ENCODE data around the gene NBAS. TPM values are rescaled to one million over a fixed set of nuclear protein-coding genes. Genes with fewer than 3 reads are reported as not detected.

Gene NBAS
- total RNA-seq, 2 experiments from 2014 or later: 28.2 to 31.8 TPM

DNA sequence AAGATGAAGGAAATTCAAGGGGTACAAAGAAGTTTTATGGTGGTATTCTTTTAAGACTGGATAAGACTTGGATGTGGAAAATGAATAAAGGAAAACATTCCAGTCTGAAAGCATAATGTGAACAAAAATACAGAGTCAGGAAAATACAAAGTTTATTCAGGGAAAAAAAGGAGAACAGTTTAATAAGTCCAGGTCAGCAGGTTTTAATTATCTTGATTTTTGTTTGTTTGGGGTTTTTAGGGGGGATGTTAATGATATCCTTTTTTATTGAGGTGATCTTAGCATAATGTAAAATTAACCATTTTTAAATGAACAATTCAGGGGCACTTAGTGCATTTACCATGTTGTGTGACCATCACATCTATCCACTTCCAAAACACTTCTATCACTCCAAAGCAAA, 80.6 kb downstream of the NBAS start:
- ChIA-PET CTCF (no interaction called here), POLR2A (no interaction called here)
- ATAC-seq: no peak
- Mint-ChIP-seq H3K4me3 (no peak overlapping the region), H3K4me1 (ENCODE audit: low read depth) (no peaks in the 10 kb centered on the region), H3K27me3 (ENCODE audit: low read depth) (no peaks in the 10 kb centered on the region), H3K27ac (no peak overlapping the region), H3K36me3 (ENCODE audit: low read depth) (peaks cover 20% of the 10 kb centered on the region), H3K9me3 (ENCODE audit: insufficient read depth) (no peaks in the 10 kb centered on the region)
- no peak for DNase-seq

DNA sequence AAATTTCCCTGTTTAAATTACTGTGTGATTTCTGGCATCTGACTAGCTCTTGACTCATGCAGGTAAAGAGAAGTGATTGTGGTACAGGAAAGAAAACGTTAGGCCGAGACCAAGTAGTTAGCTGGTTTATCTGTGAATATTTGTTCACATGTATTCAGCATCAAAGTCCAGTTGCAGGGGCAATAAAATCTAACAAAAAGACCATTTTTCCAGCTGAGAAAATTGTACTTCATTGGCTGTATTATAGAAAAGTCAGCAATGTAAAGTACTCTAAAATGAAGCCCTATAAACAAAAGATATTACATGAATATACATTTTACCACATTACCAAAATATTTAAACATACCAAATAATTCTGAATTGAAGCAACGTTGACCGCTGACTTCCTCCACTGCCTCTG, 88.3 kb downstream of the NBAS start:
- H3K27ac Mint-ChIP-seq: no peak overlapping the region
- ATAC-seq (no peak), DNase-seq (no peak)
- ChIA-PET CTCF (interaction anchor here (1.0 kb wide), 2 partner anchors 11 to 62 kb away, joined by 3 to 4 read pairs; no protein-coding TSS in a partner anchor), POLR2A (no interaction called here)
- H3K4me1 Mint-ChIP-seq (ENCODE audit: low read depth): peaks cover 9% of the 10 kb centered on the region
- H3K4me3 Mint-ChIP-seq: no peak overlapping the region
- no peaks in the 10 kb centered on the region for H3K9me3 Mint-ChIP-seq (ENCODE audit: insufficient read depth)
- no peaks in the 10 kb centered on the region for H3K27me3 Mint-ChIP-seq (ENCODE audit: low read depth)
- peaks cover 47% of the 10 kb centered on the region for H3K36me3 Mint-ChIP-seq (ENCODE audit: low read depth)

DNA sequence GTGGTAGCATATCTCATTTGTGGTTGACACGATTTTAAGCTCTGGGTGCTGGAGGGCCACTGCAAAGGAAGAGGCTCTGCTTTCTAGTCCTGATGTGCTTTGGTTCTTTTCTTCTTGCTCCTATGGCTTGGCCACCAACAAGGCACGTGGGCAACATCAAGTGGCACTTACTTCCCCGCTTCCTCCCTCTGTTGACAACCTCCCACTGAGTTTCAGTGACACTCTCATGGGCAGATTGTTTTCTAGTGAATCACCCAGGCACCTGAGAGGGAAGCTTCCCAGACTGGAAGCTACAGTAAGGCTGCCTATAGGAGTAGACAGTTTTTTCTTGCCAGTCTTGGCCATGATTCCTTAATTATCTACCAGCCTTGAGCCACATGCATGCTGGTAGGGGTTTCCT, 89.0 kb downstream of the NBAS start:
- DNase-seq: no peak
- Mint-ChIP-seq H3K4me1 (ENCODE audit: low read depth) (peaks cover 9% of the 10 kb centered on the region), H3K27me3 (ENCODE audit: low read depth) (no peaks in the 10 kb centered on the region), H3K27ac (no peak overlapping the region), H3K4me3 (no peak overlapping the region), H3K36me3 (ENCODE audit: low read depth) (peaks cover 49% of the 10 kb centered on the region), H3K9me3 (ENCODE audit: insufficient read depth) (no peaks in the 10 kb centered on the region)
- ChIA-PET CTCF (no interaction called here), POLR2A (no interaction called here)
- ATAC-seq: no peak

DNA sequence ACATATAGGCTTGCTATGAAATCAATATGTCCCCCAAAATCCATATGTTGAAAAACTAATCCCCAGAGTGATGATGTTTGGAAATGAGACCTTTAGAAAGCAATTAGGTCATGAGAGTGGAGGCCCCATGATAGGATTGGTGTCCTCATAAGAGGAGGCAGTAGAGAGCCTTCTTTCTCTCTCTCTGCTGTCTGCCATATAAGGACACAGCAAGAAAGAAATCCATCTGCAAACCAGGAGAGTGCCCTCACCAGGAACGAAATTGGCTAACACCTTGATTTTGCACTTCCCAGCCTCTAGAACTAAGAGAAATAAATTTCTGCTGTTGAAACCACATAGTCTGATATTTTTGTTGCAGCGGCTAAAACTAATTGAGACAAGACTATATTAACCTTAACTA, 89.5 kb downstream of the NBAS start:
- POLR2A ChIA-PET: no interaction called here

DNA sequence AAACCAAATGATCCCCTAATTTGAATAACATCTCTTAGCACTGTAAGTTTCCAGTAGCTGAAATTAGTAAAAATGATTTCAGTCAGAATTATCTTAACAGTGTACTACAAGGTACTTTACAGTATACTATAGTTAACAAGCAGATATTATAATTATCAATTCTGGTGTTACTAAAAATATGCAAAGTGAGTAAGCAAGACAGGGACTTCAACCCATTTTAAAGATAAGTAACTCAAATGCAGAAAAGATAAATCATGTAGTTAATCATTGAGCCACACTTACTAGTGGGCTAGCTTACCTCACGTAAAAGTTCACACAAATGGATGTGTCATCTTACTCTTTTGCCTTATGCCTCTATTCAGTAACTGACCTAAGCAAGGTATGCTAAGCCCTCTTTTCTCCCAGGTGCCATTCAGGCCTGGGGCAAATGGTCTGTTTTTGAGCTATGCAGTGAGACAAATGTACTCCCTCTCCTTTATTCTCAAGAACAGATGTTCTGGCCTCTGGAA, 101.0 kb downstream of the NBAS start:
- ATAC-seq (no peak), DNase-seq (no peak)
- ChIA-PET POLR2A (no interaction called here), CTCF (no interaction called here)
- Mint-ChIP-seq H3K27me3 (ENCODE audit: low read depth) (no peaks in the 10 kb centered on the region), H3K36me3 (ENCODE audit: low read depth) (peaks cover 22% of the 10 kb centered on the region), H3K4me3 (no peak overlapping the region), H3K4me1 (ENCODE audit: low read depth) (no peaks in the 10 kb centered on the region), H3K27ac (no peak overlapping the region), H3K9me3 (ENCODE audit: insufficient read depth) (no peaks in the 10 kb centered on the region)

More for the DNA sequence above, 89.5 kb downstream of the NBAS start:
- peaks cover 9% of the 10 kb centered on the region for H3K4me1 Mint-ChIP-seq (ENCODE audit: low read depth)
- DNase-seq: no peak
- no peaks in the 10 kb centered on the region for H3K27me3 Mint-ChIP-seq (ENCODE audit: low read depth)
- H3K4me3 Mint-ChIP-seq: no peak overlapping the region
- CTCF ChIA-PET: no interaction called here
- no peak for ATAC-seq
- H3K36me3 Mint-ChIP-seq (ENCODE audit: low read depth): peaks cover 50% of the 10 kb centered on the region
- H3K27ac Mint-ChIP-seq: no peak overlapping the region
- no peaks in the 10 kb centered on the region for H3K9me3 Mint-ChIP-seq (ENCODE audit: insufficient read depth)

DNA sequence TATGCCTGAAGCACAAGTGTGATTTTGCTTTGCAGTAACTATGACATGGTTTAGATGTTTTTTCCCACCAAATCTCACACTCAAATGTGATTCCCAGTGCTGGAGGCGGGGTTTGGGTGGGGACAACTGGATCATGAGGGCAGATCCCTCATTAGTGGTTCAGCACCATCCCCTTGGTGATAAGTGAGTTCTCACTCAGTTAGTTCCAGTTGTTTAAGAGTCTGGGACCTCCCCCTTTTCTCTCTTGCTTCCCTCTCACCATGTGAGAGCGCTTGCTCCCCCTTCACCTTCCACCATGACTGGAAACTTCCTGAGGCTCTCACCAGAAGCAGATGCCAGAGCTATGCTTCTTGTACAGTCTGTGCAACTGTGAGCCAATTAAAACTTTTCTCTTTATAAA, 102.9 kb downstream of the NBAS start:
- H3K36me3 Mint-ChIP-seq (ENCODE audit: low read depth): peaks cover 20% of the 10 kb centered on the region
- CTCF ChIA-PET: no interaction called here
- no peaks in the 10 kb centered on the region for H3K27me3 Mint-ChIP-seq (ENCODE audit: low read depth)
- POLR2A ChIA-PET: no interaction called here
- H3K9me3 Mint-ChIP-seq (ENCODE audit: insufficient read depth): no peaks in the 10 kb centered on the region
- DNase-seq: no peak
- no peak for ATAC-seq
- no peak overlapping the region for H3K4me3 Mint-ChIP-seq
- H3K27ac Mint-ChIP-seq: no peak overlapping the region
- no peaks in the 10 kb centered on the region for H3K4me1 Mint-ChIP-seq (ENCODE audit: low read depth)

DNA sequence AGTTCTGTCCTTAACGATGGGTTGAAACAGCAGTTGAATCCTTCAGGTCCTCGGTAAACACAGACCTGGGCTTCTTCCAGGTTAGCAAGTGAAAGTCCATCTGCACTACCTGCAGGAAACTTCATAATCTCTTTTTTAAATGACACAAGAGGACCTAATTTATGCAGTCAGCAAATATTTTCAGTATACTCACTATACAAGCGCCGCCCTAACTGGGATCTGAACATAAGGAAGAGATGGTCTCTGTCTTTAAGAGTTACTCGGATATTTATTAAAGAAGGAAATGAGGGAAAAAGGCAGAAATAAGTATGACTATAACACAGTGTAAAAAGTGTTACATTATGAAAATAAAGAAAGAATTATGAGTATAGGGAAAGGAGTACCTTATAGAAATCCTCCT, 103.3 kb downstream of the NBAS start:
- no peak overlapping the region for H3K4me3 Mint-ChIP-seq
- ChIA-PET CTCF (no interaction called here), POLR2A (no interaction called here)
- H3K4me1 Mint-ChIP-seq (ENCODE audit: low read depth): no peaks in the 10 kb centered on the region
- H3K27me3 Mint-ChIP-seq (ENCODE audit: low read depth): no peaks in the 10 kb centered on the region
- no peak overlapping the region for H3K27ac Mint-ChIP-seq
- ATAC-seq (no peak), DNase-seq (no peak)
- peaks cover 20% of the 10 kb centered on the region for H3K36me3 Mint-ChIP-seq (ENCODE audit: low read depth)
- H3K9me3 Mint-ChIP-seq (ENCODE audit: insufficient read depth): no peaks in the 10 kb centered on the region

DNA sequence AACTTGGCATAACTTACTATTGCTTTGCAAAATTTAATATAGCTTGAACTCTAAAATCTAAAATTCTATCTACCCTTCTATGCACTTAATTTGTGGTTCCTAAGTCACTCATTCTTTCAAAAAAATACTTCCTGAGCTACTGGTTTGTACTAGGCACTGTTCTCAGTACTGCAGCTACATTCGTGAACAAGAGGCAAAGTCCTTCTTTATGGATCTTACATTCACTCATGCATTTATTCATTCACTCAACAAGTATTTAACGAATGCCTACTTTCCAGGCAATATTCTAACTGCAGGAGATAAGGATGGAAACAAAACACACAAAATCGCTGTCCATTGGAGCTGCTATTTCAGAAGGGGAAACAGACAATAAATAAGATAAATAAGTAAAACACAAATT, 104.8 kb downstream of the NBAS start:
- ATAC-seq: no peak
- DNase-seq: no peak
- POLR2A ChIA-PET: no interaction called here
- Mint-ChIP-seq H3K9me3 (ENCODE audit: insufficient read depth) (no peaks in the 10 kb centered on the region), H3K27me3 (ENCODE audit: low read depth) (no peaks in the 10 kb centered on the region), H3K4me3 (no peak overlapping the region), H3K4me1 (ENCODE audit: low read depth) (no peaks in the 10 kb centered on the region), H3K36me3 (ENCODE audit: low read depth) (peaks cover 25% of the 10 kb centered on the region), H3K27ac (no peak overlapping the region)
- CTCF ChIA-PET: no interaction called here

DNA sequence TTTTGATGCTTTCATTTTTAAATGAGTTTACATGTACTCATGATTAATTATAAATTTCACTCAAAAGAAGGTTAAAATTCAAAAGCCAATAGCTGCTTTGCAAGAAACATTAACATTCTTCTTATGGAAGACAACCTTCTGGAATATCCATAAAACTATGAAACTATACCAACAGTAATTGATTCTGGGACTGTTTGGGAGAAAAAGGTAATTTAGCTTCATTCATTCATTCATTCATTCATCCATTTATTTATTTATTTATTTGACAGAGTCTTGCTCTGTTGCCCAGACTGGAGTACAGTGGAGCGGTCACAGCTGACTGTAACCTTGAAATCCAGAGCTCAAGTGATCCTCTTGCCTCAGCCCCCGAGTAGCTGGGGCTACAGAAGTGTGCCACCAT, 110.3 kb downstream of the NBAS start:
- Mint-ChIP-seq H3K36me3 (ENCODE audit: low read depth) (peaks cover 15% of the 10 kb centered on the region), H3K4me1 (ENCODE audit: low read depth) (no peaks in the 10 kb centered on the region), H3K9me3 (ENCODE audit: insufficient read depth) (no peaks in the 10 kb centered on the region), H3K27me3 (ENCODE audit: low read depth) (no peaks in the 10 kb centered on the region), H3K4me3 (no peak overlapping the region), H3K27ac (no peak overlapping the region)
- ATAC-seq: no peak
- ChIA-PET CTCF (no interaction called here), POLR2A (no interaction called here)
- no peak for DNase-seq

DNA sequence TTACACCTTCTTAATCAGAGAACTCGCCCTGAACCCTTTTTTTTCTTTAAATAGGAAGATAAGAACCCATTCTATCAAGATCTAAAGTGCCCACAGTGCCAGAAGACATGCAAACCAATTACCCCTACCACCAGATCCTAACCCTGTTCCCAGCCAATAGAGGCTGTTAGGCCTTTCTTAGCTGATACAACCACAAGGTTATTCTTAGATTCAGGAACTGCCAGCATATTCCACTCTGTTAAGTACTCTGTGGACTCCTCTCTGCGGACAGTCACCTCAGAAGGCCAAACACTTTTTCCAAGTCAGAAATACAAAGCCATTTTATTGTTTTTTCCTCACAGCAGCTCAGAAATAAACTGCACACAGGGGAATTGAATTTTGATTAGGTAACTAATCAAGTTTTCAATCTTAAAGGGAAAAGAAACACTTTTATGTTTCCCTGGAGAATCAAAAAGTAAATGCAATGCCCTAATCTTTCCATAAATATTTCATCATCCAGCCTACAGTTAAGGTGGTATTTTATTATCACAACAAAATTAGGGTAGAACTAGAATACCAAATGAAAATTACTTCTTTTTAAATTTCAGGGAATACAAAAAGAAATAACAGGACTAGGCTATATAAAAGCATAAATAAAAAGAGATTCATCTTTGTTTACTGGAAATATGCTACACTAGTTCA, 111.4 kb downstream of the NBAS start:
- Mint-ChIP-seq H3K27ac (no peak overlapping the region), H3K4me1 (ENCODE audit: low read depth) (no peaks in the 10 kb centered on the region), H3K9me3 (ENCODE audit: insufficient read depth) (no peaks in the 10 kb centered on the region), H3K36me3 (ENCODE audit: low read depth) (peaks cover 17% of the 10 kb centered on the region), H3K27me3 (ENCODE audit: low read depth) (no peaks in the 10 kb centered on the region), H3K4me3 (no peak overlapping the region)
- ATAC-seq (no peak), DNase-seq (no peak)
- CTCF ChIA-PET: no interaction called here
- POLR2A ChIA-PET: no interaction called here

DNA sequence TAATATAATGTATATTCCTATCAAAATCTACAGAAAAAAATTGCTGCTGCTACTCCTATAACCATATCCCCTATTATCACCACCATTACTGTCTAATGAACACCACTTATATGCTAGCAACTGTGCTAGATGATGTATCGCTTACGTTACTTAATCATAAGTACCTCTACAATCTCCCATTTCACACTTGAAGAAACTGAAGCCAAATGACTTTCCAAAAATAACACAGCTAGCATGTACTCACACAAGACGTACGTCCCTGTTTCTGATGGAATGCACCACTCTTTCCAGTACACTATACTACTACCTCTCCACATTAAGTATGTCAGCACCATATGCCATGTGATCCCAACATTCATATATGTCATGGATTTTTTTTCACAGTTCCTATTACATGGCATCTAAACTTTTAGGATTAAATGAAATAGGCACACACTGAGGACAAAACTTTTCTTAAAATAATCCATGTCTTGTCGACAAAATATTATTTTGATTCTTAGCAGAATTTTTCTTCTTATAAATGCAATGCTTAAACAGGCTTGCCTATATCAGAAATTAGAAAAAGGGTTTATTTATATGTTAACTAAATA, 112.8 kb downstream of the NBAS start:
- ChIA-PET POLR2A (no interaction called here), CTCF (no interaction called here)
- Mint-ChIP-seq H3K36me3 (ENCODE audit: low read depth) (peaks cover 15% of the 10 kb centered on the region), H3K27ac (no peak overlapping the region), H3K4me1 (ENCODE audit: low read depth) (no peaks in the 10 kb centered on the region), H3K27me3 (ENCODE audit: low read depth) (no peaks in the 10 kb centered on the region), H3K9me3 (ENCODE audit: insufficient read depth) (no peaks in the 10 kb centered on the region), H3K4me3 (no peak overlapping the region)
- ATAC-seq: no peak
- no peak for DNase-seq

DNA sequence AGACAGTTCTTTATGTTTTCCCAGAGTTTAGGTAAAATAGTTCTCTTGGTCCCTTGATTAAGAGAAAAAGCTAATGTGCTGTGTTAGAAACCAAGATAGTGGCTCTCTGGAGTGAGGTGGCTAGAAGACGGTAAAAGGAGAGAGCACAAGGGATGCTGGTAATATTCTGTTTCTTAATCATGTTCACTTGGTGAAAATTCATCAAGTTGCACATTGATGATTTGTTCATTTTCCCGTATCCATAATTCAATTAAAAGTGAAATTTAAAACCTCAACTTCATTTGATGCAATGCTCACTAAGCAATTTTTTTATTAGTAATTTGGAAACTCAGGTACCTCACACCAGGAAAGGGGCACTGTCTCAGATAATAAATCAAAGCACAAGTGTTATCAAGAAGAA, 113.8 kb downstream of the NBAS start:
- CTCF ChIA-PET: no interaction called here

DNA sequence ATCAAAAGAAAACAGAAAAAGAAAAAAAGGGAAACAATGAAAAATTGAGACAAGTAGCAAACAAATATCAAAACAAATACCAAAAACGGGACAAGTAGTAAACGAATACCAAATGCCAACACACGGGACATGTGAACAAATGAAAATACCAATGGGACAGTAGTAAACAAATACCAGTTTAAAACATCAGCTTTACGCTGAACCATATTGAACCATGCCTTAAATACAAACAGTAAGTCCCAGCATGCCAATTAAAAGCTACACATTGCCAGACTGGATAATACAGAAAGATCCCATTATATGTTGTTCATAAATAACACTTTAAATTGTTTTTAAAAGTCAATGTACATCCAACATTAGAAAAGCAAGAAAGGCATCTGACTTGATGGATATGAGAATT, 114.2 kb downstream of the NBAS start:
- no peaks in the 10 kb centered on the region for H3K4me1 Mint-ChIP-seq (ENCODE audit: low read depth)
- no peak overlapping the region for H3K4me3 Mint-ChIP-seq
- no peaks in the 10 kb centered on the region for H3K27me3 Mint-ChIP-seq (ENCODE audit: low read depth)

More for the DNA sequence above, 113.8 kb downstream of the NBAS start:
- no peaks in the 10 kb centered on the region for H3K4me1 Mint-ChIP-seq (ENCODE audit: low read depth)
- POLR2A ChIA-PET: no interaction called here
- DNase-seq (no peak), ATAC-seq (no peak)
- no peak overlapping the region for H3K4me3 Mint-ChIP-seq
- no peak overlapping the region for H3K27ac Mint-ChIP-seq
- H3K27me3 Mint-ChIP-seq (ENCODE audit: low read depth): no peaks in the 10 kb centered on the region
- peaks cover 10% of the 10 kb centered on the region for H3K36me3 Mint-ChIP-seq (ENCODE audit: low read depth)
- no peaks in the 10 kb centered on the region for H3K9me3 Mint-ChIP-seq (ENCODE audit: insufficient read depth)

More for the DNA sequence above, 114.2 kb downstream of the NBAS start:
- Mint-ChIP-seq H3K27ac (no peak overlapping the region), H3K9me3 (ENCODE audit: insufficient read depth) (no peaks in the 10 kb centered on the region), H3K36me3 (ENCODE audit: low read depth) (peaks cover 10% of the 10 kb centered on the region)
- CTCF ChIA-PET: no interaction called here
- ATAC-seq (no peak), DNase-seq (no peak)
- POLR2A ChIA-PET: no interaction called here
